Fibroblast of villous mesenchyme (primary cell): ENCODE measurements around the gene CEP97. TPM values are rescaled to one million over a fixed set of nuclear protein-coding genes. Genes with fewer than 3 reads are reported as not detected.
A peak's percentile ranks its signal among the peaks of the same experiment; 100 is the strongest.

ENCODE experiments used
- DNase-seq: peaks from one replicate; pipeline ENCODE4 v3.0.0-alpha.2; 2010; ENCODE audit warnings: low read depth
- H3K4me3 ChIP-seq: 2 replicates; pipeline ENCODE4 v1.5.1; 2011; ENCODE audit warnings: low read depth, mild to moderate bottlenecking, low read length
- total RNA-seq: library from RNA; depleted of rRNA; stranded (reverse); fragments of >200 nt; gene quantifications from 2 replicates; pipeline ENCODE4 v1.2.3, GENCODE V29; 2012
- TF ChIP-seq, protein P1 (sequence below): IDR thresholded peaks from 2 replicates; pipeline ENCODE4 v1.5.1; 2012; ENCODE audit warnings: low read depth, mild to moderate bottlenecking, low read length; ENCODE audit not compliant: insufficient read depth

The CEP97 gene
- total RNA-seq, 1 donor, result 24.6 TPM

DNA sequence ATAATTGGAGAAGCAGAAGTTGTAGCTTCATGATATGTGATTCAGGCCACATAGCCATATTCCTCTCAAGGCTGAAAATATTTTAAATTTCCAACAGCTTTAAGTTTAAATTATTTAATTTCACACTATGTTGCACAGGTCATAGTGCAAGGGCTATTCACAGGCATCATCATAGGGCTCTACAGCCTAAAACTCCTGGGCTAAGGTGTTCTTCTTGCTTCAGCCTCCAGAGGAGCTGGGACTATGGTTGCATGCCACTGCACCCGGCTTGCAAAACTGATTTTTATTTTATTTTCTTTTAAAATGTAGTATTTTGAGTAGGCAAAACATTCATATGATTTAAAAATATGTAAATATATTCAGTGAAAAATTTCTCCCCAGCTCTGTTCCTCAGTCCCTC lies 6.0 kb upstream of the CEP97 start:
- TF ChIP-seq, protein P1, sequence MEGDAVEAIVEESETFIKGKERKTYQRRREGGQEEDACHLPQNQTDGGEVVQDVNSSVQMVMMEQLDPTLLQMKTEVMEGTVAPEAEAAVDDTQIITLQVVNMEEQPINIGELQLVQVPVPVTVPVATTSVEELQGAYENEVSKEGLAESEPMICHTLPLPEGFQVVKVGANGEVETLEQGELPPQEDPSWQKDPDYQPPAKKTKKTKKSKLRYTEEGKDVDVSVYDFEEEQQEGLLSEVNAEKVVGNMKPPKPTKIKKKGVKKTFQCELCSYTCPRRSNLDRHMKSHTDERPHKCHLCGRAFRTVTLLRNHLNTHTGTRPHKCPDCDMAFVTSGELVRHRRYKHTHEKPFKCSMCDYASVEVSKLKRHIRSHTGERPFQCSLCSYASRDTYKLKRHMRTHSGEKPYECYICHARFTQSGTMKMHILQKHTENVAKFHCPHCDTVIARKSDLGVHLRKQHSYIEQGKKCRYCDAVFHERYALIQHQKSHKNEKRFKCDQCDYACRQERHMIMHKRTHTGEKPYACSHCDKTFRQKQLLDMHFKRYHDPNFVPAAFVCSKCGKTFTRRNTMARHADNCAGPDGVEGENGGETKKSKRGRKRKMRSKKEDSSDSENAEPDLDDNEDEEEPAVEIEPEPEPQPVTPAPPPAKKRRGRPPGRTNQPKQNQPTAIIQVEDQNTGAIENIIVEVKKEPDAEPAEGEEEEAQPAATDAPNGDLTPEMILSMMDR, result no peak
- DNase-seq, result no peak
- no peak overlapping the region for H3K4me3 ChIP-seq

DNA sequence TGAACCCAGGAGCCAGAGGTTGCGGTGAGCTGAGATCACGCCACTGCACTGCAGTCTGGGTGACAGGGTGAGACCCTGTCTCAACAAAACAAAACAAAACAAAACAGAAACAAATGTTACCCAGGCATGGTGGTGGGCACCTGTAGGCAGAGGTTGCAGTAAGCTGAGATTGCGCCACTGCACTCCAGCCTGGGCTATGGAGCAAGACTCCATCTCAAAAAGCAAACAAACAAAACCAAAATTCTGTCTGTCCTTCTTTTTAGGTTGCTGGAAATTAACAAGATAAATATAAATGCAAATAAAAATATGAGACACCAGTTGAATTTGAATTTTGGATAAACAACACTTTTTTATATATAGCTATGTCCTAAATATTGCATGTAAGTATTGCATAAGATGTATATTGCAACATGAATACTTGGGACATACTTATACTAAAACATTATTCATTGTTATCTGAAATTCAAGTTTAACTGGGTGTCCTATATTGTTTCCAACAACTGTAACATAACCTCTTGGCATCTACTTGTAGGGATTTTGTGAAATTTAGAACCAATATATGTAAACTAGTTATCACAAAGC lies 4.7 kb upstream of the CEP97 start:
- no peak overlapping the region for H3K4me3 ChIP-seq
- TF ChIP-seq, protein P1, result no peak
- peak; percentile 26 for DNase-seq

DNA sequence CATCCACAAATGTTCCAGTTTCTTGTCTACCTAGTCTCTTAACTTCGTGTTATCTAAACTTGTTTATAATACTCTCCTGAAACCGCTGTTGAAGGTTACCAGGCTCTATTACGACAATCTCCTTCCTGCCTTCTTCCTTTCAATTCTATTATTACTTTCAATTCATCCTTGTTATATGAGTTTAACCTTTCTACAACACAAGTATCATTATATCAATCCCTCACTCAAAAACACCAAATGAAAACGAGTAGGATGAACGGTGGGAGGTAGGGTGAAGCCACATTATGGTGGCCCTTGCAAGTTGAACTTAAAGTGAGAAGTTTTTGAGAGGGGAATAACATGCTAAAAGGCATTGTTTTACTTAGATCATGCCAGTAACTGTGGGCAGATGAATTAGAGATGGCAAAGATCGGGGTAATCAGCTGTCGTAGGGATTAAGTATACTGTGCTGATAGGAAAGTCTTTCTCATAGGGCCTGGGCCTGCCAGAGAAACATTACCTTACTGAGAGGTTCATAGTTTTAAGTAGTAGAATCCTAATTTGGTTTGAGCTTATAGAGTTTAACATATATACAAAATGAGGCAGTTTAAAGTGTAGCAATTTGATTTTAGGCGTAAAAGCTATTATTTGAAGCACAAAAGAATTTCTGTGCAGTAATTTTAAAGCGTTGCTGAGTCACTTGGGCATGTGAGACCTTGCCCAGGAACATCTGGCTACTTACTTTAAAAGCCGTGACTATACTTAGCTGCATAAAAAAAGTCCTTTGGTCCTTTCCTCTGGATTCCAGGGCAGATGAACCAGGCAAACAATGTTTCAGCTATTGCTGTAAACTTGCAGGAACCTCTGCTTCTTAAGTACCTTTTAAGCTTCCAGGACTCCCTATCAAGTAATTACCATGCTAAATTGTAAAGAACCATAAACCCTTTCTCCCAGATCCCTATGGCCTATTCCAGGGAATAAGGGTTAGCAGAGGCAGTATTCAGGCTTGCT lies 3.3 kb upstream of the CEP97 start:
- DNase-seq, result peak; percentile 24
- H3K4me3 ChIP-seq, result no peak overlapping the region
- TF ChIP-seq, protein P1, result no peak

DNA sequence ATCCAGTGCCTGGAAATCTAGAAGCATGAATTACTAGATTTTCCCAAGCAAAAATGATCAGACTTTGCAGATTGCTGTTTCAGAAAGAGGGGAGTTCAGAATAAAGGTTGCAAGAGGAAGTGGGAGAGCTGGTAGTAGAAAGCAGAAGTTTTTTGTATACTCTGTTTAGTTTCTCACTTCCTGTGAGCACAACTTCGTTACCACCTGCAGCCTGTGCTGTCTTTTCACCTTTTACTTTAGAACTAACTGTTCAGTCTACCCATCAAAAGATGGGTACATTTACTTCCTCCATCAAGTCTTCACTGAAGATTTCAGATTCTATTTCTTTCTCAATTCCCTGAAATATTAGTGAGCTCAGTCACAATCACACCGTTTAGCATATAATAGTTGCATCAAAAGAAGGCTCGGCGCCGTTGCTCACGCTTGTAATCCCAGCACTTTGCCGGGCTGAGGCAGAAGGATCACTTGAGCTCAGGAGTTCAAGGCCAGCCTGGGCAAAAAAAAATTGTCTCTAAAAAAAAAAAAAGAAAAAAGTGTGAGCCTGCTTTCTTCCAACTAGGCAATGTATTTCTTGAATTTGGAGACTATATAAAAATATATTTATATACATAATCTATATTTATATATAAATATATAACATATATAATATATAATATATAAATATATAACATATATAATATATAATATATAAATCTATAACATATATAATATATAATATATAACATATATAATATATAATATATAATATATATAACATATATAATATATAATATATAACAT lies 1.8 kb upstream of the CEP97 start:
- no peak for DNase-seq
- TF ChIP-seq, protein P1, result no peak
- H3K4me3 ChIP-seq, result no peak overlapping the region

DNA sequence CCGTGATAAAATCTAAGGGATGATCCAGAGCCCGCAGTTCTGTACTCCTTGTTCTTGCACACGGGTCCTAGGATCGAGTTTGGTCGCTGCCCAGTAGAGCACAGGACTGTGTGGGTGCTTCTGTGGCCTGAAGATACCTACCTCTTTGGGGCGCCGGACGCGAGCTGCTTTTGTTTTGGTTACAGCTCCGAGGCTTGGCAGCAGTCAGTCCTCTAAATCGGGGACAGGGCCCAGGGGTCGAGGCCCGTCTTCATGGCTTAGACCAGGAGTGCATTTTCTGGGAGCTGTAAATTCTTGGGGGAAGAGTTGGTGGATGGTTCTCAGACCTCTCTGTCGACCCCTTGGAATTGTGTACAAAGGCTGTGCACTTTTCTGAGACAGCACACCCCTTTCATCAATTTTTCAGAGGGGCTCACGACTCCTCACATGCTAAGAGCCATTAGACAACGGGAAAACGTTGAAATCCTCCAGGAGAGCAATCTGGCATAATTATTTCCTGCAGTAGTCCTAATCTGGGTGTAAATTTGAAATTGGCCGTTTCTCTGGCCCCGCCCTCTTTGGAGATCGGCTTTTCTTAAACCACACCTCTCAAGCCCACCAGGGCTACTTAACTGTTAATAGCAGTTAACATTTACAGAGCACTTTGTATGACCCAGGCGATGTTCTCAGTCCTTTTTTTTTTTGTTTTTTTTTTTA lies 928 bp downstream of the CEP97 start:
- peak overlapping the region; percentile 97 for H3K4me3 ChIP-seq
- DNase-seq, result peak; percentile 15
- TF ChIP-seq, protein P1, result no peak

DNA sequence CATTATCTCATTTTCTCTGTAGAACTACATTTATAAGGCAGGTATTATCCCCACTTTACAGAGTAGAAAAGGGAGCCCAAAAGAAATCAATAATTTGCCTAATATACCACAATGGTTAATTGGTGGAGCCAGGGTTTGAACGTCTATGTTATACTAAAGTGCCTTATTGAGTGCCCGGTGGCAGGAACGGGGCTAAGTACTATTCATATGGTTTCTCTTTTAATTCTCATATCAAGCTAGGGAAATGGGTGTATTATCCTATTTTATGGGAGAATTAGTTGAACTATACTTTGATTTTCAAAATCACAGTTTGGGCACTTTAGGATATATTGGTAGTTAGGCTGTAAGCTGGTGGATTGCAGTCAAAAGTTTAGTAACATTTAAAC lies 1.5 kb downstream of the CEP97 start:
- DNase-seq, result no peak
- TF ChIP-seq, protein P1, result no peak
- H3K4me3 ChIP-seq, result peak overlapping the region; percentile 97
